IPS DF 4.7 (cell line): ENCODE measurements around the gene HLA-DOB.

Source experiments
- DNase-seq: peaks from one replicate; pipeline ENCODE4 v3.0.0-alpha.2; 2013; ENCODE audit warnings: low spot score; ENCODE audit errors: extremely low read depth

Gene HLA-DOB

GRCh38 chr6:32843979-32844838 is 27.4 kb upstream of the HLA-DOB start, which contains the start of gene PSMB8:
Gene PSMB8 (minus strand): TSS chr6:32844047. CDS start chr6:32843996, 51 bp downstream.
- DNase-seq, result peak; percentile 95

- DNase-seq, result no peak
These were observed 26.7 kb upstream of the HLA-DOB start for GRCh38 chr6:32843331-32843978.

DNA sequence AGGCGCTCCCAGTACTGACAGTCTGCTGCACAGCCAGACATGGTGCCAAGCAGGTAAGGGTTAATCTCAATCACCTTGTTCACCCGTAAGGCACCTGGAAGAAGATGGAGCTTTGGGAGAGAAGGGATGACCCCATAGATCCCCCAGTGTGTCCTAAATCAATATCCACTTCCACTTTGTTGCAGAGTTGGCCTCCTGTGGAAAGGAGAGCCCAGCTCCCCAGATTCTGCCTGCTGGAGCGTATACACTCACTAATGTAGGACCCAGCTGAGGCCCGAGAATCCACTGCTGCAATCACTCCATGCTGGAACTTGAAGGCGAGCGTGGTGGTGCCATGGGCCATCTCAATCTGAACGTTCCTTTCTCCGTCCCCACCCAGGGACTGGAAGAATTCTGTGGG is 25.9 kb upstream of the HLA-DOB start:
- no peak for DNase-seq

- DNase-seq, result no peak
These were observed 25.3 kb upstream of the HLA-DOB start for GRCh38 chr6:32842021-32842650.

GRCh38 chr6:32840604-32841246 is 23.9 kb upstream of the HLA-DOB start:
- no peak for DNase-seq

- DNase-seq, result no peak
These were observed 22.6 kb upstream of the HLA-DOB start for GRCh38 chr6:32839356-32839755.

- no peak for DNase-seq
These were observed 21.5 kb upstream of the HLA-DOB start, which contains the start of gene TAP2 for GRCh38 chr6:32838114-32838958. Gene TAP2 (minus strand): TSS chr6:32838739. CDS start chr6:32838233, 506 bp downstream.

DNA sequence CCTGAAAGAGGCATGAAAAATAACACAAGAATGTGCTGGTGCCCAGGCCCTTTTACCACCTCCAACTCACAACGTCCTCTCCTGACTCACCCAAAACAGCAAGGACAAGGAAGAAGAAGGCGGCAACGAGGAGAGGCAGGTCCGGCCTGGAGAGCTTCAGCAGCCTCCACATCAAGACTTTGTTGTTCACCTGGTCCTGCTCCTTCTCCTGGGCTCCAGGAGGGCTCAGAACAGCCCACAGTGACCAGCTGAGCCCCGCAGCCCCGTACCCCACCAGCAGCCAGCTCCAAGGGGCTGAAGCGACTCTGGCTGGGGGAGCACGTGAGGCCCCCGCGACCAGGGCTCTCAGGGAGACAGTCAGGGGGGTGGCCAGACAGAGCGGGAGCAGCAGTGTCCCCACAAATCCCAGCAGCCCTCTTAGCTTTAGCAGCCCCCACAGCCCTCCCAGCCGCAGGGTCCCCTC is 20.9 kb upstream of the HLA-DOB start:
- no peak for DNase-seq

DNA sequence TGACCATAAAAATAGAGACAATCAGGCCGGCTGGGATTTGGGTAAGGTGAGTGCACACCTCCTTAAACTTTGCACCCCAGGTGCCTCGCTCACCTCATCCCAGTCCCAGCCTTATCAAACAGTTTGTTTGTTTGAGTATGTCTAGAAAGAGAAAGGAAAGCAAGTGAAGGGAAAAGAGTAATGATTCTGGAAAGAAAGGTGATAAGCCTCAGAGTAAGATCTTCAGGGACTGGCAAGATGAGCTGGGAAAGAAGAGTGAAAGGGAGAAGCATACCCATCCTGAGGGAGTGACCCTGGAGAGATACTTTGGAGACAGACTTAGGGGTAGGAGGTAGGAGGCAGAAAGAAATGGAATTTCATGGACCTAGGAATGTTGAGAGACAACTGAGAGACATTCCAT is 20.1 kb upstream of the HLA-DOB start:
- DNase-seq, result no peak

GRCh38 chr6:32835167-32835893 is 18.5 kb upstream of the HLA-DOB start:
- DNase-seq, result no peak

GRCh38 chr6:32833664-32834063 is 16.9 kb upstream of the HLA-DOB start:
- DNase-seq, result no peak

- DNase-seq, result no peak
These were observed 15.7 kb upstream of the HLA-DOB start for GRCh38 chr6:32832535-32832934.

DNA sequence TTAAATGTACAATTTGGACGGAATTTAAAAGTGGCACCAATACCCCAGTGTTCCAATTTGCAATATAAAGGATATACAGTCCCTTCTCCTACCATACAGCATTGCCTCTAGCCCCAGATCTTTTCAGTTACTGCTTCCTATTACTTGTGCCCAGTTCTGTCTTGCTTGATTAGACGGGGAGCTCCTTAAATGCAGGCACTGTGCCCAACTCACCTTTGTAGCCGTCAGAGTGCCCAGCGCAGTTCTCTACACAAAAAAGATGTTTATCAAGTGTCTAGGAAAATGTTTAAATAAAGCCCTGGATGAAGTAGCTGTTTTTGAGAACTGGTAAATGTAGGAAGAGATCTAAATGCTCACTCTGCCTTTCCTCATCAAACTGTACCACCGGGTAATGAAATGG is 14.1 kb upstream of the HLA-DOB start:
- no peak for DNase-seq

DNA sequence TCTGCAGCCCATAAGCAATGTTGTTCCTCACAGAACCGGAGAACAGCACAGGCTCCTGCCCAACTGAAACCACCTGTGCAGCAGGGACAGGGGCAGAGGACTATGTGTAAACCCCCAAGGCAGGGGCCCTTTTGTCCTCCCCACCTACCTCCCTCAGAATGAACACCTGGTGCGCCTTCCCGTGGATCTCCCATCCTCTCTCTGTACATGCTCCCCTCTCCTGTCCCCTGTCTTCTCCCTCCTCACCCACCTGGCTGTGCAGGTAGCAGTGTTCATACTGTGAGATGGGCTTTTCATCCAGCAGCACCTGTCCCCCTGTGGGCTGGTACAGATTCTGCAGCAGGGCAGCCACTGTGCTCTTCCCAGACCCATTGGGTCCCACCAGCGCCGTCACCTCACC is 13.2 kb upstream of the HLA-DOB start:
- no peak for DNase-seq

GRCh38 chr6:32829495-32829894 is 12.7 kb upstream of the HLA-DOB start:
- no peak for DNase-seq

DNA sequence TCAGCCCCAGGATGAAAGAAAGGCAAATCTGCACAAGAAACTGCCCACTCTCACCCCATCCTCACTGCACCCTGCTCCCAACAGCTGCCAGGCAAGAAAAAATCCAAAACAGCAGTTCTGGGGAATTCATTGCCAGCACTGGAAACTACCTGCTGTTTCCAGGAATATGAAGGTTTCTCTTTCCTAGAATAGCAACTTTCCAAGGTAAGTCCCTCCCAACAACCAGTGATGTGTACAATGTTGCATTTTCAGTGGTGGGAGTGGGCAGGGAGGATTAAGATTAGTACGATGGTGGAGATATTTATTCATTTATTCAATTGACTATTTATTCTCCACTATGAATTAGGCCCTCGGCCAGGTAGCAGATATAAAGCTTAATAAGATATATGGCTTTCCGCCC is 10.2 kb upstream of the HLA-DOB start:
- no peak for DNase-seq

- DNase-seq, result no peak
These were observed 9.2 kb upstream of the HLA-DOB start for GRCh38 chr6:32825966-32826365.

DNA sequence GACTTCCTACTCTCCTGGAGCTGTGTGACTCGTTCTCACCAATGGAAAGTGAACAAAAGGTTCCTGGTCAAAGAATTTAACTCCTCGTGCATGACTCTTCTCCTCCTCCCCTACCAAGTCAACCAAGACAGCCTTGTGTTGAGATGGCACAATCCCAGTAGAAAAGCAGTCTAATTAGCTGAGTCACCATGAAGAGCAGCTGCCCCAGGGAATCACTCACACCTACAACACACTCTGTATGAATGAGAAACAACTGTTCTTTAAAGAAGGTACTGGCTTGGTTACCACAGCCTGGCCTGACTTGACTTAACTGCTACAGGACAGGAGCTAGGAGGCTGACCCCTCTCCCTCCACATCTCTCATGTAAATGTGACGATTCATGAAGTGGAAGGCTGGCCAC is 2.9 kb upstream of the HLA-DOB start:
- DNase-seq, result no peak

DNA sequence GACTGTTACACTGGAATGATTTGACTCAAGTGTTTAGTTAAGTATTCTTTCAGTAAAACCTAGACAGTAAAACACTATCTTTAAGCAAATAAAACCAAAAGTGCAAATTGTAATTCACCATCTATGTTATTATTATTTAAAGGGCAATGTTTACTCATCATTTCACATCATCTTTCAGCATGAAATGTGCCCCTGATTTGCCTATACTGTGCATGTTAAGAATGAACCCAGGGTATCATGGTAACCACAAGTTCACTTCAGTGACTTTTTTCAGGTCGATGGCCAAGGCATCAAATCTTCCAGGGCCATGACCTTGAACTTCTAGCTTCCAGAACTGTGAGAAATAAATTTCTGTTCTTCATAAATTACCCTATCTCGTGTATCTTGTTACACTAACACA is 2.1 kb upstream of the HLA-DOB start:
- DNase-seq, result no peak

- DNase-seq, result no peak
These were observed 806 bp downstream of the HLA-DOB start for GRCh38 chr6:32815996-32816395.
